Dendritic cell treated with granulocyte-macrophage colony-stimulating factor and Interleukin-4, amounts not matched to agents 40 ng/mL and 50 ng/mL, for 4 days (primary cell): ENCODE measurements around the gene ARMH3.
A peak's percentile ranks its signal among the peaks of the same experiment; 100 is the strongest.

Source experiments
- H3K27ac Mint-ChIP-seq: one replicate; pipeline ENCODE4 v1.8.0; 2022; ENCODE audit warnings: mild to moderate bottlenecking, mixed read lengths
- H3K27me3 Mint-ChIP-seq: one replicate; pipeline ENCODE4 v1.8.0; 2022; ENCODE audit warnings: mild to moderate bottlenecking, mixed read lengths
- H3K36me3 Mint-ChIP-seq: one replicate; pipeline ENCODE4 v1.8.0; 2022; ENCODE audit warnings: low read depth, mixed read lengths
- H3K4me1 Mint-ChIP-seq: one replicate; pipeline ENCODE4 v1.8.0; 2022; ENCODE audit warnings: low read depth, mixed read lengths
- H3K4me3 Mint-ChIP-seq: one replicate; pipeline ENCODE4 v1.8.0; 2022; ENCODE audit warnings: mild to moderate bottlenecking, moderate library complexity, mixed read lengths
- H3K9me3 Mint-ChIP-seq: one replicate; pipeline ENCODE4 v1.8.0; 2022; ENCODE audit warnings: mixed read lengths
- intact Hi-C: fragments of 100-400 bp; cut with micrococcal nuclease; formaldehyde crosslinking; loops from one replicate; pipeline ENCODE4 v1.15.0; 2022

The ARMH3 gene

GRCh38 chr10:101959346-101959916 lies 96.5 kb downstream of the ARMH3 start:
- peak overlapping the region; percentile 47 for H3K27ac Mint-ChIP-seq
- H3K4me1 Mint-ChIP-seq, result no peaks in the 10 kb centered on the region
- intact Hi-C loops, result loop anchor here (10.0 kb wide), 1 partner anchor 55 kb away; no protein-coding TSS in a partner anchor
- H3K4me3 Mint-ChIP-seq, result no peak overlapping the region
- H3K36me3 Mint-ChIP-seq, result peaks cover 95% of the 10 kb centered on the region
- no peaks in the 10 kb centered on the region for H3K27me3 Mint-ChIP-seq
- H3K9me3 Mint-ChIP-seq, result no peaks in the 10 kb centered on the region

- H3K36me3 Mint-ChIP-seq, result peaks cover 95% of the 10 kb centered on the region
- no peaks in the 10 kb centered on the region for H3K9me3 Mint-ChIP-seq
- H3K27ac Mint-ChIP-seq, result peak overlapping the region; percentile 47
- no peaks in the 10 kb centered on the region for H3K4me1 Mint-ChIP-seq
- no peaks in the 10 kb centered on the region for H3K27me3 Mint-ChIP-seq
- no peak overlapping the region for H3K4me3 Mint-ChIP-seq
- intact Hi-C loops, result loop anchor here (10.0 kb wide), 1 partner anchor 56 kb away; no protein-coding TSS in a partner anchor
These were observed 97.3 kb downstream of the ARMH3 start for GRCh38 chr10:101958691-101959090.

GRCh38 chr10:101956898-101957297 lies 99.1 kb downstream of the ARMH3 start:
- intact Hi-C loops, result loop anchor here (10.0 kb wide), 1 partner anchor 58 kb away; no protein-coding TSS in a partner anchor
- no peaks in the 10 kb centered on the region for H3K9me3 Mint-ChIP-seq
- H3K4me3 Mint-ChIP-seq, result no peak overlapping the region
- no peaks in the 10 kb centered on the region for H3K27me3 Mint-ChIP-seq
- H3K36me3 Mint-ChIP-seq, result peaks cover 90% of the 10 kb centered on the region
- H3K27ac Mint-ChIP-seq, result no peak overlapping the region
- H3K4me1 Mint-ChIP-seq, result peaks cover 11% of the 10 kb centered on the region

- Mint-ChIP-seq H3K27me3 (no peaks in the 10 kb centered on the region), H3K4me1 (peaks cover 19% of the 10 kb centered on the region), H3K36me3 (peaks cover 89% of the 10 kb centered on the region), H3K9me3 (no peaks in the 10 kb centered on the region), H3K27ac (no peak overlapping the region), H3K4me3 (no peak overlapping the region)
- intact Hi-C loops, result loop anchor here (10.0 kb wide), 1 partner anchor 59 kb away; no protein-coding TSS in a partner anchor
These were observed 99.9 kb downstream of the ARMH3 start for GRCh38 chr10:101956117-101956516.

- Mint-ChIP-seq H3K4me1 (peaks cover 25% of the 10 kb centered on the region), H3K36me3 (peaks cover 80% of the 10 kb centered on the region), H3K4me3 (no peak overlapping the region), H3K27ac (peak overlapping the region; percentile 54), H3K27me3 (no peaks in the 10 kb centered on the region), H3K9me3 (peaks cover 9% of the 10 kb centered on the region)
- intact Hi-C loops, result loop anchor here (10.0 kb wide), 1 partner anchor 63 kb away; no protein-coding TSS in a partner anchor
These were observed 103.8 kb downstream of the ARMH3 start for GRCh38 chr10:101952191-101952590.

- intact Hi-C loops, result loop anchor here (10.0 kb wide), 1 partner anchor 65 kb away; no protein-coding TSS in a partner anchor
- Mint-ChIP-seq H3K36me3 (peaks cover 74% of the 10 kb centered on the region), H3K4me1 (peaks cover 25% of the 10 kb centered on the region), H3K9me3 (peaks cover 9% of the 10 kb centered on the region), H3K4me3 (no peak overlapping the region), H3K27me3 (no peaks in the 10 kb centered on the region), H3K27ac (no peak overlapping the region)
These were observed 105.8 kb downstream of the ARMH3 start for GRCh38 chr10:101950213-101950612.

- Mint-ChIP-seq H3K4me1 (peaks cover 30% of the 10 kb centered on the region), H3K9me3 (no peaks in the 10 kb centered on the region), H3K4me3 (no peak overlapping the region), H3K27ac (no peak overlapping the region), H3K36me3 (peaks cover 81% of the 10 kb centered on the region), H3K27me3 (no peaks in the 10 kb centered on the region)
- intact Hi-C loops, result no loop called here
These were observed 114.1 kb downstream of the ARMH3 start for GRCh38 chr10:101941871-101942270.

GRCh38 chr10:101940916-101941315 lies 115.1 kb downstream of the ARMH3 start:
- peaks cover 75% of the 10 kb centered on the region for H3K36me3 Mint-ChIP-seq
- no peak overlapping the region for H3K4me3 Mint-ChIP-seq
- intact Hi-C loops, result no loop called here
- H3K27ac Mint-ChIP-seq, result no peak overlapping the region
- H3K4me1 Mint-ChIP-seq, result peaks cover 30% of the 10 kb centered on the region
- H3K9me3 Mint-ChIP-seq, result no peaks in the 10 kb centered on the region
- H3K27me3 Mint-ChIP-seq, result no peaks in the 10 kb centered on the region

GRCh38 chr10:101939729-101940128 lies 116.2 kb downstream of the ARMH3 start:
- peaks cover 66% of the 10 kb centered on the region for H3K36me3 Mint-ChIP-seq

GRCh38 chr10:101939008-101939648 lies 116.8 kb downstream of the ARMH3 start:
- intact Hi-C loops, result no loop called here
- Mint-ChIP-seq H3K36me3 (peaks cover 63% of the 10 kb centered on the region), H3K4me3 (no peak overlapping the region), H3K4me1 (peaks cover 30% of the 10 kb centered on the region), H3K27me3 (no peaks in the 10 kb centered on the region), H3K27ac (no peak overlapping the region), H3K9me3 (no peaks in the 10 kb centered on the region)

More at GRCh38 chr10:101939729-101940128, 116.2 kb downstream of the ARMH3 start:
- intact Hi-C loops, result no loop called here
- no peaks in the 10 kb centered on the region for H3K9me3 Mint-ChIP-seq
- no peak overlapping the region for H3K27ac Mint-ChIP-seq
- H3K27me3 Mint-ChIP-seq, result no peaks in the 10 kb centered on the region
- peaks cover 30% of the 10 kb centered on the region for H3K4me1 Mint-ChIP-seq
- no peak overlapping the region for H3K4me3 Mint-ChIP-seq

- intact Hi-C loops, result no loop called here
- Mint-ChIP-seq H3K27me3 (no peaks in the 10 kb centered on the region), H3K9me3 (no peaks in the 10 kb centered on the region), H3K27ac (no peak overlapping the region), H3K36me3 (peaks cover 61% of the 10 kb centered on the region), H3K4me1 (peaks cover 30% of the 10 kb centered on the region), H3K4me3 (no peak overlapping the region)
These were observed 117.5 kb downstream of the ARMH3 start for GRCh38 chr10:101938305-101939007.

- H3K9me3 Mint-ChIP-seq, result no peaks in the 10 kb centered on the region
- no peaks in the 10 kb centered on the region for H3K27me3 Mint-ChIP-seq
- peaks cover 67% of the 10 kb centered on the region for H3K36me3 Mint-ChIP-seq
- intact Hi-C loops, result no loop called here
- no peak overlapping the region for H3K4me3 Mint-ChIP-seq
- H3K27ac Mint-ChIP-seq, result no peak overlapping the region
- H3K4me1 Mint-ChIP-seq, result peaks cover 24% of the 10 kb centered on the region
These were observed 120.5 kb downstream of the ARMH3 start for GRCh38 chr10:101935431-101935830.

- H3K4me3 Mint-ChIP-seq, result no peak overlapping the region
- intact Hi-C loops, result no loop called here
- H3K4me1 Mint-ChIP-seq, result peaks cover 19% of the 10 kb centered on the region
- H3K27ac Mint-ChIP-seq, result no peak overlapping the region
- H3K36me3 Mint-ChIP-seq, result peaks cover 61% of the 10 kb centered on the region
- no peaks in the 10 kb centered on the region for H3K9me3 Mint-ChIP-seq
- no peaks in the 10 kb centered on the region for H3K27me3 Mint-ChIP-seq
These were observed 121.2 kb downstream of the ARMH3 start for GRCh38 chr10:101934686-101935305.

GRCh38 chr10:101933976-101934375 lies 122.0 kb downstream of the ARMH3 start:
- intact Hi-C loops, result no loop called here
- no peak overlapping the region for H3K27ac Mint-ChIP-seq
- H3K9me3 Mint-ChIP-seq, result no peaks in the 10 kb centered on the region
- no peaks in the 10 kb centered on the region for H3K27me3 Mint-ChIP-seq
- H3K36me3 Mint-ChIP-seq, result peaks cover 53% of the 10 kb centered on the region
- H3K4me1 Mint-ChIP-seq, result peaks cover 11% of the 10 kb centered on the region
- no peak overlapping the region for H3K4me3 Mint-ChIP-seq
